OCI-LY7 (cell line): ENCODE measurements around the gene PC. TPM values are rescaled to one million over a fixed set of nuclear protein-coding genes. Genes with fewer than 3 reads are reported as not detected.

ENCODE experiments used
- BruUV-seq: library from RNA; stranded (reverse); fragments of 400-500 nt; replicated peaks from 2 replicates; lab custom pipeline; 2021; lab: Mats Ljungman, UMichigan
- CTCF ChIA-PET: fragments of 300-600 bp; sonication (Branson Sonifier 250); formaldehyde crosslinking; loops from one replicate; lab custom pipeline; 2022; ENCODE audit warnings: antibody characterized with exemption; ENCODE audit not compliant: unreplicated experiment; lab: Charles Lee
- POLR2A ChIA-PET: fragments of 300-600 bp; sonication (Branson Sonifier 250); formaldehyde crosslinking; loops from one replicate; lab custom pipeline; 2022; ENCODE audit warnings: antibody characterized with exemption; lab: Charles Lee
- DNase-seq: peaks from one replicate; pipeline ENCODE4 v3.0.0-alpha.2; 2015; ENCODE audit warnings: low spot score
- H2AFZ ChIP-seq: fragments of 200-600 bp; sonication (generic), shearing (Covaris generic); 2 replicates; pipeline ENCODE4 v1.6.1; 2014; ENCODE audit warnings: mild to moderate bottlenecking, antibody characterized with exemption, low read length, moderate library complexity
- H3K27ac ChIP-seq: fragments of 200-600 bp; sonication (generic); 2 replicates; pipeline ENCODE4 v1.5.1; 2014; ENCODE audit warnings: mixed run types, low read depth, mild to moderate bottlenecking, moderate library complexity, low read length, inconsistent platforms; ENCODE audit not compliant: poor library complexity, severe bottlenecking
- H3K36me3 ChIP-seq: fragments of 200-600 bp; sonication (generic); 2 replicates; pipeline ENCODE4 v1.6.1; 2014; ENCODE audit warnings: mild to moderate bottlenecking, antibody characterized with exemption, low read length, moderate library complexity, mixed read lengths; ENCODE audit not compliant: insufficient read depth
- H3K4me1 ChIP-seq: fragments of 200-600 bp; sonication (generic); 2 replicates; pipeline ENCODE4 v1.5.1; 2014; ENCODE audit warnings: mild to moderate bottlenecking, low read length; ENCODE audit not compliant: insufficient read depth, poor library complexity, severe bottlenecking
- H3K4me2 ChIP-seq: fragments of 200-600 bp; sonication (generic); 2 replicates; pipeline ENCODE4 v1.6.1; 2014; ENCODE audit warnings: mild to moderate bottlenecking, low read length
- H3K4me3 ChIP-seq: fragments of 200-600 bp; sonication (generic); 2 replicates; pipeline ENCODE4 v1.5.1; 2014; ENCODE audit warnings: mild to moderate bottlenecking, low read depth, low read length; ENCODE audit not compliant: poor library complexity, severe bottlenecking
- H3K79me2 ChIP-seq: fragments of 200-600 bp; sonication (generic); 2 replicates; pipeline ENCODE4 v1.6.1; 2016; ENCODE audit warnings: low read depth, mild to moderate bottlenecking, low read length, moderate library complexity, mixed read lengths; ENCODE audit not compliant: insufficient read depth
- H3K9me2 ChIP-seq: fragments of 200-600 bp; sonication (generic); 2 replicates; pipeline ENCODE4 v1.6.1; 2016; ENCODE audit warnings: mild to moderate bottlenecking, low read length, mixed read lengths; ENCODE audit not compliant: insufficient read depth
- H3K9me3 ChIP-seq: fragments of 200-600 bp; sonication (generic); 2 replicates; pipeline ENCODE4 v1.6.1; 2014; ENCODE audit warnings: mild to moderate bottlenecking, mixed run types, low read length, mixed read lengths
- H4K20me1 ChIP-seq: fragments of 200-600 bp; sonication (generic); 2 replicates; pipeline ENCODE4 v1.6.1; 2014; ENCODE audit warnings: mild to moderate bottlenecking, antibody characterized with exemption, low read length, moderate library complexity, mixed read lengths; ENCODE audit not compliant: insufficient read depth
- EZH2phosphoT487 ChIP-seq: fragments of 200-600 bp; sonication (generic); IDR thresholded peaks from 2 replicates; pipeline ENCODE4 v1.6.1; 2018; ENCODE audit warnings: low read depth, borderline replicate concordance, mild to moderate bottlenecking, mixed run types, antibody characterized with exemption, low read length, moderate library complexity, mixed read lengths
- intact Hi-C: fragments of 100-400 bp; cut with micrococcal nuclease; formaldehyde crosslinking; loops from one replicate; pipeline ENCODE4 v1.10.0; 2022; ENCODE audit not compliant: unreplicated experiment
- total RNA-seq, 2 experiments: library from RNA; depleted of rRNA in 1 of 2; stranded (reverse); fragments of >200 nt in 1 of 2; shearing (Covaris generic) in 1 of 2; gene quantifications; 2 replicates each; pipeline ENCODE4 v1.2.3, GENCODE V29; 2014 to 2022
- TF ChIP-seq, protein P1 (sequence below): fragments of 200-600 bp; sonication (generic); conservative IDR thresholded peaks from 2 replicates; pipeline ENCODE4 v1.5.1; 2014; ENCODE audit warnings: mild to moderate bottlenecking, antibody characterized with exemption, low read length, moderate library complexity, mixed read lengths

The PC gene
- total RNA-seq, 2 experiments from 2014 or later: 10.4 to 12.7 TPM

DNA sequence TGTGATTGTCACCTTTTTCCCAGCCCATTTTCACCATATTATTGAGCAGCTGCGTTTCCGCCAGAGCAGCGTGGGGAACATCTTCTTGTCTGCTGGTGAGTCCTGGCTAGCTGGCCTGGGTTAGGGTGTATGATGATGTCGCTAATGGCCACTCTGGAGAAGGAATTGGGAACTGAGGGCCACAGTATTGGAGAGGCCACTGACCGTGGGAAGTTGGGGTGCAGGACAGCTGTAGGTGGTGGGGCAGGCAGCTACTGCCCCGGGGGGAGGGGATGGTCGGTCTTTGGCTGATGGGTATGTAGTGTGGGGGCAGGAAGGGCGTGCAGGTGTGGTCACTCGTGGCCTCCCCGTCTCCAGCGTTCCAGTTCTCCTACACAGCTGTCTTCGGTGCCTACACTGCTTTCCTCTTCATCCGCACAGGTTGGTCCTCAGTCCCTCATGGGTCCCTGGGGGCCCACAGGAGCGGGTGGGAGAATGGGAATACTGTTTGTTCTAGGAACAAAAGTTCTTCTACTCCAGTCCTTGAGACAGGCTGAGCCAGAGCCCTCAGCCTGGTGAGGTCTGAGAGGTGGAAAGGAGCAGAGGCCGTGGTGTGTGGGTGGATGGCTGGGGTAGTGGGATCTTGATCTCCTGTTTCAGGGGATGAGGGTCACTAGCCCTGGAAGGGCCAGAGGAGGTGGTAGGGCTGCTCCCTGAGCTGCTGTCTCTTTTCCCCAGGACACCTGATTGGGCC lies 112.9 kb downstream of the PC start:
- ChIA-PET POLR2A (no interaction called here), CTCF (no interaction called here)
- H3K4me2 ChIP-seq: no peak overlapping the region
- no peaks in the 10 kb centered on the region for H3K9me3 ChIP-seq
- H2AFZ ChIP-seq: no peak overlapping the region
- no peaks in the 10 kb centered on the region for H3K9me2 ChIP-seq
- peaks cover 7% of the 10 kb centered on the region for H4K20me1 ChIP-seq
- peaks cover 49% of the 10 kb centered on the region; the same call in 1 of the 2 replicates for H3K36me3 ChIP-seq
- H3K27ac ChIP-seq: no peak overlapping the region
- intact Hi-C loops: no loop called here
- DNase-seq: no peak
- no peak overlapping the region for H3K4me3 ChIP-seq
- peaks cover 30% of the 10 kb centered on the region for H3K4me1 ChIP-seq
- peaks cover 38% of the 10 kb centered on the region for H3K79me2 ChIP-seq
- TF ChIP-seq, protein P1, sequence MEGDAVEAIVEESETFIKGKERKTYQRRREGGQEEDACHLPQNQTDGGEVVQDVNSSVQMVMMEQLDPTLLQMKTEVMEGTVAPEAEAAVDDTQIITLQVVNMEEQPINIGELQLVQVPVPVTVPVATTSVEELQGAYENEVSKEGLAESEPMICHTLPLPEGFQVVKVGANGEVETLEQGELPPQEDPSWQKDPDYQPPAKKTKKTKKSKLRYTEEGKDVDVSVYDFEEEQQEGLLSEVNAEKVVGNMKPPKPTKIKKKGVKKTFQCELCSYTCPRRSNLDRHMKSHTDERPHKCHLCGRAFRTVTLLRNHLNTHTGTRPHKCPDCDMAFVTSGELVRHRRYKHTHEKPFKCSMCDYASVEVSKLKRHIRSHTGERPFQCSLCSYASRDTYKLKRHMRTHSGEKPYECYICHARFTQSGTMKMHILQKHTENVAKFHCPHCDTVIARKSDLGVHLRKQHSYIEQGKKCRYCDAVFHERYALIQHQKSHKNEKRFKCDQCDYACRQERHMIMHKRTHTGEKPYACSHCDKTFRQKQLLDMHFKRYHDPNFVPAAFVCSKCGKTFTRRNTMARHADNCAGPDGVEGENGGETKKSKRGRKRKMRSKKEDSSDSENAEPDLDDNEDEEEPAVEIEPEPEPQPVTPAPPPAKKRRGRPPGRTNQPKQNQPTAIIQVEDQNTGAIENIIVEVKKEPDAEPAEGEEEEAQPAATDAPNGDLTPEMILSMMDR: no peak
- TF ChIP-seq EZH2phosphoT487: no peak
- BruUV-seq: no TSS peak

DNA sequence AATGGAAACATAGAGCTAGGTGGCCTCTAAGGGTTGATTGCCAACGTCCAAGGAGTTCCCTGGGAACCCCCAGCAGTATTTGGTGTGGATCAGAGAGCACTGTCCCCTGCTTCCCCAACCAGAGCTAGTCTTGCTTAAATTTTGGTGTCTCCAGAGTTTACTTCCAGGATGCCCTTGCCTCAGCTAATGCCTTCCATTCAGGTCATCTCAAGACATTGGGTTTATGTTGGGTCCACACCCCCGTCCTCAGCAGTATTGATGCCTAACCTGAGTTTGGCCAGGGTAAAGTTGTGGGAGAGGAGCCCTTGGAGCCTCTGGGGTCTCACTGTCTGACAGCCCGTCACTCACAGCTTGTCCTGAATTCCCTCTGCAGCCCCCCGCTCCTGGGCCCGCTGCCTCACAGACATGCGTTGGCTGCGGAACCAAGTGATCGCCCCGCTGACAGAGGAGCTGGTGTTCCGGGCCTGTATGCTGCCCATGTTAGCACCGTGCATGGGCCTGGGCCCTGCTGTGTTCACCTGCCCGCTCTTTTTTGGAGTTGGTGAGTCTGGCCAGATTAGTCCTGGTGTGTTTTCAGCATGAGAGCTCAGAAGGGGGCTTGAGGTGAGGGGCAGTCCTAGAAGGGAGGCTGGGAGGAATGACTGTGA lies 113.6 kb downstream of the PC start:
- Histone ChIP-seq H3K4me2 (peak overlapping the region; percentile 88), H2AFZ (no peak overlapping the region), H3K79me2 (peaks cover 45% of the 10 kb centered on the region), H3K4me3 (peak overlapping the region; percentile 92), H3K9me2 (no peaks in the 10 kb centered on the region), H4K20me1 (peaks cover 7% of the 10 kb centered on the region), H3K36me3 (peaks cover 56% of the 10 kb centered on the region; the same call in 1 of the 2 replicates), H3K9me3 (no peaks in the 10 kb centered on the region), H3K27ac (no peak overlapping the region), H3K4me1 (peaks cover 37% of the 10 kb centered on the region)
- BruUV-seq: no TSS peak
- CTCF ChIA-PET: no interaction called here
- TF ChIP-seq EZH2phosphoT487: no peak
- intact Hi-C loops: loop anchor here (5.0 kb wide), 1 partner anchor 362 kb away; the partner anchor contains the start of gene DPP3
- no peak for DNase-seq
- POLR2A ChIA-PET: interaction anchor here (1.4 kb wide), 1 partner anchor 11 kb away, joined by 6 read pairs; no protein-coding TSS in a partner anchor

DNA sequence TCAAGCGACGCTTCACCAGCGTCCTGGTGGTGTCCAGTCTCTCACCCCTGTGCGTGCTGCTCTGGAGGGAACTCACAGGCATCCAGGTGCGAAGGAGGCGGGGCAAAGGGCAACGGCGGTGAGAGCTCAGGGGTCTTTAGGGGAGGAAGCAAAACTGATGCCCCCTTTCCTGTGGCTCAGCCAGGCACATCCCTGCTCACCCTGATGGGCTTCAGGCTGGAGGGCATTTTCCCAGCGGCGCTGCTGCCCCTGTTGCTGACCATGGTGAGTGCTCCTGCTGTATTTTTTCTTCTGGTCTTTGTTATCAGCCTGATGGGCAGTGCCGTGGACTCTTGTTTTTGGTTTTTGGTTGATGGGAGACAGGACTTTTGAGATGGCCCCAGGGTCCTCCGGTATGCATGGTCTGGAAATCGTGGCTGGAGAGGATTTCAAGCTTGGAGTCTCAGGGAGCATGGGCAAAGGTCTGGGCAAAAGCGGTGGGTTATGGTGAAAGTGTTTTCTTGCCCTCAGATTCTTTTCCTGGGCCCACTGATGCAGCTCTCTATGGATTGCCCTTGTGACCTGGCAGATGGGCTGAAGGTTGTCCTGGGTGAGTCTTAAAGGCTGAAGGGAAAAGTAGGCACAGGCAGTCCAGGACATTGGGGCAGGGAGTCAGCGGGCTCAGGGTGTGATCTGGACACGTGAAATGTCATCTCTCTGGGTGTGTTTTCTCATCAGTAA lies 114.2 kb downstream of the PC start:
- peak overlapping the region; percentile 15; the same call in 1 of the 2 replicates for H2AFZ ChIP-seq
- intact Hi-C loops: loop anchor here (1.0 to 5.0 kb wide), 3 partner anchors 12 to 362 kb away; partner anchors contain the start of gene DPP3
- peaks cover 46% of the 10 kb centered on the region for H3K79me2 ChIP-seq

More for the DNA sequence above, 114.2 kb downstream of the PC start:
- Histone ChIP-seq H3K27ac (peak overlapping the region; percentile 81), H3K4me1 (peaks cover 39% of the 10 kb centered on the region), H3K36me3 (peaks cover 63% of the 10 kb centered on the region; the same call in 1 of the 2 replicates), H3K9me3 (no peaks in the 10 kb centered on the region), H4K20me1 (peaks cover 7% of the 10 kb centered on the region), H3K4me2 (peak overlapping the region; percentile 88), H3K9me2 (no peaks in the 10 kb centered on the region), H3K4me3 (peak overlapping the region; percentile 92)
- CTCF ChIA-PET: interaction anchor here (0.6 kb wide), 1 partner anchor 326 kb away, joined by 4 read pairs; no protein-coding TSS in a partner anchor
- TF ChIP-seq EZH2phosphoT487: no peak
- TF ChIP-seq, protein P1: no peak
- POLR2A ChIA-PET: interaction anchor here (0.7 to 1.4 kb wide), 2 partner anchors 8 to 12 kb away, joined by 4 to 6 read pairs; no protein-coding TSS in a partner anchor
- BruUV-seq: TSS peak; percentile 39
- DNase-seq: no peak
